RWPE1 (cell line): ENCODE results near the gene GLIPR1L1.

Source experiments
- CTCF ChIA-PET: fragments of 350-600 bp; sonication (Branson Sonifier 250); formaldehyde crosslinking; extraction: SDS; loops from one replicate; lab custom pipeline; 2021; lab: Yijun Ruan, JAX
- POLR2A ChIA-PET: fragments of 400-600 bp; formaldehyde crosslinking; extraction: SDS; loops from one replicate; lab custom pipeline; 2020; ENCODE audit warnings: antibody characterized with exemption; ENCODE audit not compliant: low non-redundant PET; lab: Yijun Ruan, JAX
- DNase-seq: peaks from one replicate; pipeline ENCODE4 v3.0.0; 2012; ENCODE audit warnings: low spot score
- H3K27ac ChIP-seq: fragments of 450-650 bp; 2 replicates; pipeline ENCODE4 v1.5.1; 2017
- TF ChIP-seq, protein P1 (sequence below): fragments of 450-650 bp; conservative IDR thresholded peaks from 2 replicates; pipeline ENCODE4 v1.5.1; 2017; ENCODE audit warnings: low read depth, mild to moderate bottlenecking

Gene GLIPR1L1

DNA sequence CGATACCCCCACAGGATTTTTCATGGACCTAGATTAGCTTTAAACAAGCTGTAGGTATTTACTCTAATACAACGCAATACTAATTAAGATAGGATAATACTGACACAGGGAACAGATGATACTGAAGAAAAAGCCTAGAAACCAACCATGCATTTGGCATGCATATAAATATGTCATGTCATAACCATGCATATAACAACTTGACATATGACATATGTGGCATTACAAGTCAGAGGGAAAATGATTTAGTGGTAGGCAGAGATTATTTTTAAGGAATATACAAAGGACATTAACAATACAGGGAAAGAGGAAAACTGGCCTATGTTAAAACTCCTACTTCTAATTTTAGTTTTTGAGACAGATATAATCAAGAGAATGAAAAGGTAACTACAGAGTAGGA, 32.2 kb upstream of the GLIPR1L1 start:
- no peak overlapping the region for H3K27ac ChIP-seq
- ChIA-PET POLR2A (no interaction called here), CTCF (interaction anchor here (0.6 kb wide), 1 partner anchor 1760 kb away, joined by 4 read pairs; no protein-coding TSS in a partner anchor)
- no peak for DNase-seq
- TF ChIP-seq, protein P1, sequence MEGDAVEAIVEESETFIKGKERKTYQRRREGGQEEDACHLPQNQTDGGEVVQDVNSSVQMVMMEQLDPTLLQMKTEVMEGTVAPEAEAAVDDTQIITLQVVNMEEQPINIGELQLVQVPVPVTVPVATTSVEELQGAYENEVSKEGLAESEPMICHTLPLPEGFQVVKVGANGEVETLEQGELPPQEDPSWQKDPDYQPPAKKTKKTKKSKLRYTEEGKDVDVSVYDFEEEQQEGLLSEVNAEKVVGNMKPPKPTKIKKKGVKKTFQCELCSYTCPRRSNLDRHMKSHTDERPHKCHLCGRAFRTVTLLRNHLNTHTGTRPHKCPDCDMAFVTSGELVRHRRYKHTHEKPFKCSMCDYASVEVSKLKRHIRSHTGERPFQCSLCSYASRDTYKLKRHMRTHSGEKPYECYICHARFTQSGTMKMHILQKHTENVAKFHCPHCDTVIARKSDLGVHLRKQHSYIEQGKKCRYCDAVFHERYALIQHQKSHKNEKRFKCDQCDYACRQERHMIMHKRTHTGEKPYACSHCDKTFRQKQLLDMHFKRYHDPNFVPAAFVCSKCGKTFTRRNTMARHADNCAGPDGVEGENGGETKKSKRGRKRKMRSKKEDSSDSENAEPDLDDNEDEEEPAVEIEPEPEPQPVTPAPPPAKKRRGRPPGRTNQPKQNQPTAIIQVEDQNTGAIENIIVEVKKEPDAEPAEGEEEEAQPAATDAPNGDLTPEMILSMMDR = no peak

DNA sequence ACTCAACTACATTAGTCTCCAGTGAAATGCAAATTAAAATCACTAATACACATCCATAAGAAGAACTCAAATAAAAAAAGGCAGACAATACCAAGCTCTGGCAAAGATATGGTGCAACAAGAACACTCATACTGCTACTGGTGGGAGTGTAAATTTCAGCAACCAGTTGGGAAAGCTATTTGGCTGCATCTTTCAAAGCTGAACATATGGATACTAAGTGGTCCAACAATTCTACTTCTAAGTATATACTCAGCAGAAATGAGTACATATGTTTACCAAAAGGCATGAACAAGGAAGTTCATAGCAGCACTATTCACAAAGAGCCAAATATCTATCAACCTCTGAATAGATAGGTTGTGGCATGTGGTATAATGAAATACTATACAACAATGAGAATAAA, 31.7 kb upstream of the GLIPR1L1 start:
- TF ChIP-seq, protein P1 = no peak
- no peak for DNase-seq
- ChIA-PET CTCF (no interaction called here), POLR2A (no interaction called here)
- H3K27ac ChIP-seq = no peak overlapping the region

DNA sequence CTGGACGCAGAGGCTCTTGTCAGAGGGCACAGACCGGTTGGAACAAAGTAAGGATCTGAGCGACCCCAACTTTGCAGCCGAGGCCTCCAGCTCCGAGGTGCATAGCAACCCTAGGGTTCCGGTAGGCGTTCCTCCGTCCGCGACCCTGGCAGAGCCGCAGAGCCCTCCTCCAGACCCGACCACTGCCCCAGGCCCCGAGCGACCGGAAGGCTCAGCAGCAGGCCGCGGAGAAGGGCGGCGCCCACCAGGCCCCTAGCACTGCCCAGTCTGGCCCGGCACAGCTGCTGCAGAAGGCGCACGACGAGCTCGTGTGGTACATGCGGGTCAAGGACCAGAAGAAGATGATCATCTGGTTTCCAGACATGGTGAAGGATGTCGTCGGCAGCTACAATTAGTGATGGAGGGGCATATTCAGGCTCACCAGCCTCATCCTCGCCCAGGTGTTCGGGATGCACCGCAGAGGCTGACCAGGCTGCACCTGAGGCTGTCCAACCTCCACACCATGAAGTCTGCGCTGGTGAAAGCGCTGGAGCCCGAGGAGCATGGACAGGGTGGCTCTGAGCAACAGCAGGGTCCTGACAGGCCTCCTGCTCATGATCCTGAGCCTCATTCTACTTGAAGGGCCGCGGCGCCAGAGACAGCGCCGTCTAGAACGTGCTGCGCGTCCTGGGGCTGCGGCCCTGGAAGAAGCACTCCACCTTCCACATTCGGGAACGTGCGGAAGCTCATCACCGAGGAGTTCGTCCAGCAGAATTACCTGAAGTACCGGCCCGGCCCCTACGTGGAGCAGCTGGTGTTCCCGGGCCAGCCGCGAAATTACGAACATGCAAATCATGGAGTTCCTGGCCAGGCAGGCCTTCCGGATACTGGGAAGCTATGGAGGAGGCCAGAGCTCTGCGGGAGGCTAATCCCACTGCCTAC, 28.8 kb upstream of the GLIPR1L1 start:
- DNase-seq = no peak
- CTCF ChIA-PET = interaction anchor here (0.7 kb wide), 1 partner anchor 328 kb away, joined by 4 read pairs; no protein-coding TSS in a partner anchor
- POLR2A ChIA-PET = no interaction called here
- H3K27ac ChIP-seq = no peak overlapping the region
- TF ChIP-seq, protein P1 = no peak

DNA sequence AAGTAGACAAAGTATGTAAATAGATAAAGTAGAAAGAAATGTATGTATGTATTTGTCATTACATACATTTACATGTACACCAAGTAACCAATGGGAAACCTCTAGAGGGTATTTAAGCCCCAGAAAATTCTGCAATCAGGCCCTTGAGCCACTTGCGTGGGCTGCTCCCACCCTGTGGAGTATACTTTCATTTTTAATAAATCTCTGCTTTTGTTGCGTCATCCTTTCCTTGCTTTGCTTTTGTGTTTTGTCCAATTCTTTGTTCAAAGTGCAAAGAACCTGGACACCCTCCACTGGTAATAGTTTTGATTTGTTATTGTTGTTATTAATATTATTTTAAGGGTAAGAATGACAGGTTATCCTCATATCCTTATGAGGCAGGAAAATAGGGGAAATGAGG, 26.2 kb upstream of the GLIPR1L1 start:
- no peak for DNase-seq
- H3K27ac ChIP-seq = no peak overlapping the region
- POLR2A ChIA-PET = no interaction called here
- CTCF ChIA-PET = no interaction called here
- TF ChIP-seq, protein P1 = no peak

DNA sequence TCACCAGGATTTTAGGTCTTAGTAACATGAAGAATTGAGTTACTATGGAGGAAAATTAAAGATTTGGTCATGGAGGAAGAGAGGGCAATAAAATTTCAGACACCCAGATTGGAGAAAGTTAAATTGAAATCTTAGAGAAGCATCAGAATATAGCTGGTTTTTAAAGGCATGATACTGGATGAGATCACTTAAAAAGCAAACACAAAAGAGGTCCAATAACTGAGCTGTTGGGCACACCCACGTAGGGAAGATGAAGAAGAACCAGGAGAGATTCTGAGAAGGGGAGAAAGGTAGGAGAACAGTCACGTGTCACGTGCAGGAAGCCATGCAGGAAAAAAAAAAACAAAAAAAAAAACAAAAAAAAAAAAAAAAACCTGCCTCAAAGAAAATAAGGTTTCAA, 23.1 kb upstream of the GLIPR1L1 start:
- ChIA-PET POLR2A (interaction anchor here (0.6 kb wide), 1 partner anchor 28 kb away, joined by 5 read pairs; no protein-coding TSS in a partner anchor), CTCF (no interaction called here)
- H3K27ac ChIP-seq = no peak overlapping the region
- no peak for DNase-seq
- TF ChIP-seq, protein P1 = no peak

DNA sequence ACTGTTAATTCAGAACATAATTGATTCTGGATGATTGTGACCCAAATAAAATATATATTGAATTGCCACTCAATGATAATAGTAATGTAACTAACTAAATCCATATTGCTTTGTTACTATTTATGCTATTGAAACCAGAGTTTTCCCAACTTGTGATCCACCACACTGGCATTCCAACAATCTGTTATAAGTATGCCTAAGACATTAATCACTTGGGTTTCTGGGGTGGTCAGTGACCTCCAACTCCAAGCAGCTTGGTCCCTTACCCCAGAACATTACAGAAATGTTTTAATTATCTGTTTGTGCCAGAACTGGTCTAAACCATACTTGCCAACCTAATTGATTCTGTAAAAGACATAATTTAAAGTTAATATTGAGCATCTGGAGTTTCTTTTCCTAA, 19.0 kb upstream of the GLIPR1L1 start:
- TF ChIP-seq, protein P1 = no peak
- POLR2A ChIA-PET = no interaction called here
- CTCF ChIA-PET = no interaction called here
- H3K27ac ChIP-seq = no peak overlapping the region
- no peak for DNase-seq
